ENCODE measurements around the gene CPAMD8. TPM values are rescaled to one million over a fixed set of nuclear protein-coding genes. Genes with fewer than 3 reads are reported as not detected.

The CPAMD8 gene
- total and polyA plus RNA-seq, 12 donors: 3.1 to 33.7 (median 9.2) TPM

DNA sequence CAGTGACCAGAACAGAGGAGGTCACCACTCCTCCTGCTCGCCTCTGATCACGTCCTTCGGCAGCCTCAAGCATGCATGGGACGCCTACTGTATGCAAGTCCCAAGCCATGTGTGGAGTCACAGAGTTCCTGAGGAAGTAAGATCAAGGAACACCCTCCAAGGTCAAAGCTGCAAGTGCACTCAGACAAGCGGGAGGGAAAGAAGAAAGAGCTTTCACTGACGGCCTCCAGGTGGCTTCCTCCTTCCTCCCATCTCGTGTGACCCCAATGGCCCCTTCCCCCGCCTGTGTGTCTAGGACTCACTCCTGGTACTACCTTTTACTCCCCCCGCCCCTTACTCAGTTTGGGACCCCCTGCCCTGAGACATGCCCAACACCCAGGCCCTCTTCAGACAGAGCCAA is 42.6 kb upstream of the CPAMD8 start:
- WGBS, 4 donors: 68 to 80% (median 76%) methylated on average over 8 to 9 of the region's 9 CpGs
- intact Hi-C loops (cut with DNase I): loop anchor here (5.0 kb wide), 1 partner anchor 213 kb away; the partner anchor contains the start of gene ANKLE1 (in 2 of the 2)
- no peaks in the 10 kb centered on the region for H3K27me3 ChIP-seq

DNA sequence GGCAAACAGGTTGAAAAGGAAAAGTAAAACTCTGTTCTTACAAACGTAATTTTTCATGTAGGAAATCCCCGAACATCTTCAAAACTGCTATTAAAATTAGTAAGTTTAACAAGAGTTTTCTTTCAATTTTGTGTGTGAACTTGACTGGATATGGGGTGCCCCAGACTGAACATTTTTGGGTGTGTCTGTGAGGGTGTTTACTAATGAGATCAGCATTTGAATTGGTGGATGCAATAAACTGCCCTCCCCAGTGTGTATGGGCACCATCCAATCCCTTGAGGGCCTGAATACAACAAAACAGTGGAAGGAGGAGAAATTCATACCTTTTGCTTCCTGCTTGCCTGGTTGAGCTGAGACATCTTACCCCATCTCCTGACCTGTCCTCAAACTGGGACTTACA is 36.8 kb upstream of the CPAMD8 start:
- H3K36me3 ChIP-seq (replicated peaks in 1 of 2): no peaks in the 10 kb centered on the region
- WGBS, 4 donors: 84 to 95% (median 90%) methylated on average over 2 of the region's 2 CpGs
- H3K4me1 ChIP-seq (replicated peaks in 1 of 2): no peaks in the 10 kb centered on the region
- TF ChIP-seq POLR2A (IDR thresholded peaks at IDR 0.05): no peak
- TF ChIP-seq, protein P1, sequence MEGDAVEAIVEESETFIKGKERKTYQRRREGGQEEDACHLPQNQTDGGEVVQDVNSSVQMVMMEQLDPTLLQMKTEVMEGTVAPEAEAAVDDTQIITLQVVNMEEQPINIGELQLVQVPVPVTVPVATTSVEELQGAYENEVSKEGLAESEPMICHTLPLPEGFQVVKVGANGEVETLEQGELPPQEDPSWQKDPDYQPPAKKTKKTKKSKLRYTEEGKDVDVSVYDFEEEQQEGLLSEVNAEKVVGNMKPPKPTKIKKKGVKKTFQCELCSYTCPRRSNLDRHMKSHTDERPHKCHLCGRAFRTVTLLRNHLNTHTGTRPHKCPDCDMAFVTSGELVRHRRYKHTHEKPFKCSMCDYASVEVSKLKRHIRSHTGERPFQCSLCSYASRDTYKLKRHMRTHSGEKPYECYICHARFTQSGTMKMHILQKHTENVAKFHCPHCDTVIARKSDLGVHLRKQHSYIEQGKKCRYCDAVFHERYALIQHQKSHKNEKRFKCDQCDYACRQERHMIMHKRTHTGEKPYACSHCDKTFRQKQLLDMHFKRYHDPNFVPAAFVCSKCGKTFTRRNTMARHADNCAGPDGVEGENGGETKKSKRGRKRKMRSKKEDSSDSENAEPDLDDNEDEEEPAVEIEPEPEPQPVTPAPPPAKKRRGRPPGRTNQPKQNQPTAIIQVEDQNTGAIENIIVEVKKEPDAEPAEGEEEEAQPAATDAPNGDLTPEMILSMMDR (IDR thresholded peaks at IDR 0.05): no peak
- no peaks in the 10 kb centered on the region for H3K27me3 ChIP-seq
- no peak overlapping the region for H3K4me3 ChIP-seq
- H3K27ac ChIP-seq: no peak overlapping the region
- intact Hi-C loops (cut with DNase I): no loop called here
- DNase-seq: no peak
- peaks cover 0 to 5% (median 0%) of the 10 kb centered on the region in 3 donors for H3K9me3 ChIP-seq (replicated peaks in 1 of 3)

More for the DNA sequence above, 42.6 kb upstream of the CPAMD8 start:
- Histone ChIP-seq H3K4me1 (replicated peaks in 1 of 2) (peaks cover 3 to 5% of the 10 kb centered on the region in 2 donors), H3K36me3 (replicated peaks in 1 of 2) (no peaks in the 10 kb centered on the region), H3K4me3 (no peak overlapping the region), H3K9me3 (replicated peaks in 1 of 3) (no peaks in the 10 kb centered on the region), H3K27ac (no peak overlapping the region)
- TF ChIP-seq, protein P1 (IDR thresholded peaks at IDR 0.05): no peak
- no peak for TF ChIP-seq POLR2A (IDR thresholded peaks at IDR 0.05)
- DNase-seq: no peak

- no peak overlapping the region for H3K4me3 ChIP-seq
- intact Hi-C loops (cut with DNase I): no loop called here
- no peaks in the 10 kb centered on the region for H3K4me1 ChIP-seq (replicated peaks in 1 of 2)
- peaks cover 0 to 5% (median 0%) of the 10 kb centered on the region in 3 donors for H3K9me3 ChIP-seq (replicated peaks in 1 of 3)
- H3K27ac ChIP-seq: no peak overlapping the region
- no peak for TF ChIP-seq POLR2A (IDR thresholded peaks at IDR 0.05)
- TF ChIP-seq, protein P1 (IDR thresholded peaks at IDR 0.05): no peak
- no peaks in the 10 kb centered on the region for H3K36me3 ChIP-seq (replicated peaks in 1 of 2)
- no peak for DNase-seq
- no peaks in the 10 kb centered on the region for H3K27me3 ChIP-seq
- 88 to 100% (median 95%) methylated on average over 4 to 7 of the region's 7 CpGs for WGBS, 4 donors
These were observed 35.1 kb upstream of the CPAMD8 start for GRCh38 chr19:17061691-17062090.

- intact Hi-C loops (cut with DNase I): no loop called here
- Histone ChIP-seq H3K4me3 (no peak overlapping the region), H3K4me1 (replicated peaks in 1 of 2) (no peaks in the 10 kb centered on the region), H3K27me3 (no peaks in the 10 kb centered on the region), H3K9me3 (replicated peaks in 1 of 3) (peaks cover 0 to 5% (median 0%) of the 10 kb centered on the region in 3 donors), H3K27ac (no peak overlapping the region), H3K36me3 (replicated peaks in 1 of 2) (no peaks in the 10 kb centered on the region)
- TF ChIP-seq POLR2A (IDR thresholded peaks at IDR 0.05): no peak
- TF ChIP-seq, protein P1 (IDR thresholded peaks at IDR 0.05): no peak
- no peak for DNase-seq
- 97 to 100% (median 99%) methylated on average over 3 of the region's 3 CpGs for WGBS, 4 donors
These were observed 34.6 kb upstream of the CPAMD8 start for GRCh38 chr19:17061205-17061604.

All from adrenal gland (tissue), 12 donors.